ENCODE data around the gene EXO1. TPM values are rescaled to one million over a fixed set of nuclear protein-coding genes. Genes with fewer than 3 reads are reported as not detected.

The EXO1 gene
- total RNA-seq, 1 donor from 2014 or later = not detected

GRCh38 chr1:241837416-241837815, 10.6 kb upstream of the EXO1 start:
- Histone ChIP-seq H3K27ac (no peak overlapping the region), H3K27me3 (no peaks in the 10 kb centered on the region), H3K4me3 (no peak overlapping the region), H3K4me1 (no peaks in the 10 kb centered on the region), H3K36me3 (no peaks in the 10 kb centered on the region), H3K9me3 (no peaks in the 10 kb centered on the region)
- no peak for DNase-seq (ENCODE audit: low spot score in 2 of 2)
- no peak for TF ChIP-seq CTCF (IDR thresholded peaks at IDR 0.05)
- intact Hi-C loops (cut with DNase I) = no loop called here

GRCh38 chr1:241837901-241838300, 10.1 kb upstream of the EXO1 start:
- Histone ChIP-seq H3K27me3 (no peaks in the 10 kb centered on the region), H3K4me1 (no peaks in the 10 kb centered on the region), H3K9me3 (no peaks in the 10 kb centered on the region), H3K36me3 (no peaks in the 10 kb centered on the region), H3K27ac (no peak overlapping the region), H3K4me3 (no peak overlapping the region)
- TF ChIP-seq CTCF (IDR thresholded peaks at IDR 0.05) = no peak
- intact Hi-C loops (cut with DNase I) = no loop called here
- no peak for DNase-seq (ENCODE audit: low spot score in 2 of 2)

- Histone ChIP-seq H3K27me3 (no peaks in the 10 kb centered on the region), H3K4me1 (no peaks in the 10 kb centered on the region), H3K9me3 (no peaks in the 10 kb centered on the region), H3K27ac (no peak overlapping the region), H3K36me3 (no peaks in the 10 kb centered on the region), H3K4me3 (no peak overlapping the region)
- intact Hi-C loops (cut with DNase I) = no loop called here
- no peak for TF ChIP-seq CTCF (IDR thresholded peaks at IDR 0.05)
- no peak for DNase-seq (ENCODE audit: low spot score in 2 of 2)
These were observed 9.1 kb upstream of the EXO1 start for GRCh38 chr1:241838897-241839296.

- intact Hi-C loops (cut with DNase I) = no loop called here
- no peaks in the 10 kb centered on the region for H3K36me3 ChIP-seq
- H3K4me1 ChIP-seq = no peaks in the 10 kb centered on the region
- no peaks in the 10 kb centered on the region for H3K27me3 ChIP-seq
- H3K27ac ChIP-seq = no peak overlapping the region
- H3K4me3 ChIP-seq = no peak overlapping the region
- TF ChIP-seq CTCF (IDR thresholded peaks at IDR 0.05) = no peak
- DNase-seq (ENCODE audit: low spot score in 2 of 2) = no peak
- no peaks in the 10 kb centered on the region for H3K9me3 ChIP-seq
These were observed 8.5 kb upstream of the EXO1 start for GRCh38 chr1:241839369-241839979.

GRCh38 chr1:241840164-241840563, 7.8 kb upstream of the EXO1 start:
- Histone ChIP-seq H3K27me3 (no peaks in the 10 kb centered on the region), H3K4me3 (no peak overlapping the region), H3K4me1 (no peaks in the 10 kb centered on the region), H3K27ac (no peak overlapping the region), H3K36me3 (no peaks in the 10 kb centered on the region), H3K9me3 (no peaks in the 10 kb centered on the region)
- intact Hi-C loops (cut with DNase I) = no loop called here
- no peak for DNase-seq (ENCODE audit: low spot score in 2 of 2)
- no peak for TF ChIP-seq CTCF (IDR thresholded peaks at IDR 0.05)

GRCh38 chr1:241841691-241842090, 6.3 kb upstream of the EXO1 start:
- no peak for TF ChIP-seq CTCF (IDR thresholded peaks at IDR 0.05)
- no peaks in the 10 kb centered on the region for H3K27me3 ChIP-seq
- intact Hi-C loops (cut with DNase I) = no loop called here
- no peak overlapping the region for H3K27ac ChIP-seq
- no peaks in the 10 kb centered on the region for H3K36me3 ChIP-seq
- H3K9me3 ChIP-seq = no peaks in the 10 kb centered on the region
- H3K4me1 ChIP-seq = no peaks in the 10 kb centered on the region
- H3K4me3 ChIP-seq = no peak overlapping the region
- DNase-seq (ENCODE audit: low spot score in 2 of 2) = no peak

All from ascending aorta (tissue), 2 donors.